Omental fat pad (tissue), 4 donors: Measurements from ENCODE around the gene TROAP. TPM values are rescaled to one million over a fixed set of nuclear protein-coding genes. Genes with fewer than 3 reads are reported as not detected.

ENCODE experiments used
- ATAC-seq: fragments of 150-250 bp; one replicate; pipeline ENCODE4 v1.9.1; 2016; ENCODE audit warnings: mild to moderate bottlenecking, moderate library complexity; ENCODE audit not compliant: low FRiP score
- DNase-seq: peaks from one replicate; pipeline ENCODE4 v3.0.0-alpha.2; 2019; ENCODE audit warnings: low spot score
- CTCF ChIP-seq, 3 donors: fragments of 450-650 bp; IDR thresholded peaks; one replicate each; pipeline ENCODE4 v1.5.1; 2016 to 2017; ENCODE audit warnings: antibody characterized with exemption in 3 of 3, mild to moderate bottlenecking in 3 of 3, moderate library complexity in 2 of 3
- total RNA-seq, 4 donors: library from RNA; depleted of rRNA; stranded (reverse); fragments of >200 nt; gene quantifications; one replicate each; pipeline ENCODE4 v1.1.0, GENCODE V29; 2016

The TROAP gene
- total RNA-seq, 4 donors from 2014 or later, result 0.37 to 1.6 TPM; not detected in 2

DNA sequence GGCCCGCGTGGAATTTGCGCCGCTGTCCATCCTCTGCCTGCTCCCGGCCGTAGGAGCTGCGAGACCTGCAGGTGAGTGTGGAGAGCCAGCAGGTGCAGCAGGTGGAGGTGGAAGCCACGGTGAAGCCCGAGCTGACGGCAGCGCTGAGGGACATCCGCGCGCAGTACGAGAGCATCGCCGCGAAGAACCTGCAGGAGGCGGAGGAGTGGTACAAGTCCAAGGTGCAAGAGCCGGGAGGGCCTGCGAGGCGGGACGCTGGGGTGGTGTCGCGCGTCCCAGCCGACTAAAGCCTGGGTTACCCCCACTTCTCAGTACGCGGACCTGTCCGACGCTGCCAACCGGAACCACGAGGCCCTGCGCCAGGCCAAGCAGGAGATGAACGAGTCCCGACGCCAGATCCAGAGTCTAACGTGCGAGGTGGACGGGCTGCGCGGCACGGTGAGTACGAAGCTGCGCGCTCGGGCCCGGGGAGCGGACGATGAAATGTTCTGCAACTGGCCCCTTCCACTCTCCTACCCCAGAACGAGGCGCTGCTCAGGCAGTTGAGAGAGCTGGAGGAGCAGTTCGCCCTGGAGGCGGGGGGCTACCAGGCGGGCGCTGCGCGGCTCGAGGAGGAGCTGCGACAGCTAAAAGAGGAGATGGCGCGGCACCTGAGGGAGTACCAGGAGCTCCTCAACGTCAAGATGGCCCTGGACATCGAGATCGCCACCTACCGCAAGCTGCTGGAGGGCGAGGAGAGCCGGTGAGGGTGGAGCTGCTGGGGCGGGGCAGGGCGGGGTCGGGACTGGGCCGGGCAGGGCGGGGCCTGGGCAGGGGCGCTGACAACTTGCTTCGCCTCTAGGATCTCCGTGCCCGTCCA lies 26.0 kb upstream of the TROAP start:
- ATAC-seq (no peak), DNase-seq (no peak)
- TF ChIP-seq CTCF (IDR thresholded peaks at IDR 0.05), result no peak

DNA sequence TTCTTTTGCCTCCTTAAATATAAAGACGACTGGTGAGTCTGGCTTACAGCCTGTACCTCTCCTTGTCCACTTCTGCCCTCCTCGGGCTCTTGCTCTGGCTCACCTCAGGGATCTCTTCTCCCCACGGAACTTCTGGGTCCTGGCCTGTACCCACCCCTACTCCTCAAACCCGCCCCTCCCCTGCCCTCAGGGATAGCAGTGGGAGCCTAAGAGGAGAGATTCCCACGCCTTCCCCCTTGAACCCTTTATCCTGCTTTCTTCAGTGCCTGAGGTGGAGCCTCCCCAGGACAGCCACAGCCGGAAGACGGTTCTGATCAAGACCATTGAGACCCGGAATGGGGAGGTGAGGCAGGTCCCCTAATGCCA lies 25.4 kb upstream of the TROAP start:
- no peak for TF ChIP-seq CTCF (IDR thresholded peaks at IDR 0.05)
- DNase-seq (no peak), ATAC-seq (no peak)

GRCh38 chr12:49298160-49298559 lies 24.9 kb upstream of the TROAP start:
- ATAC-seq (no peak), DNase-seq (no peak)
- TF ChIP-seq CTCF (IDR thresholded peaks at IDR 0.05), result no peak

DNA sequence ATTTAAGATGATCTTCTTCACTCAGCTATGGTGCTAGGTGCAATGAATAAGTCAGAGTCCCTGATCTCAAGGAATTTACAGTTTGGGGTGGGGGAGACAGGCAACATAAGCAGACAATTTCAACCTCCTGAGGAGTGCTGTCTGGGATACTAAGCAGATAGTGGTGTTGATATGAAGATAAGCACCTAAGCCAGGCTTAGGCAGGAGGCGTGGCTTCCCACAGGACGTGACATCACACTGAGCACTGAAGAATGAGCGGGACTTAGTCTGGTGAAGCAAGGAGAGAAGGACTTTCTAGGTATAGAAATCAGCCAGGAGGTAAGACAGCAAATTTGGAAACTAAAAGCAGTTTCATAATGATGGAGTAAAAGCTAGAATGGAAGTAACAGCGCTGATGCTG lies 21.3 kb upstream of the TROAP start:
- DNase-seq (no peak), ATAC-seq (no peak)
- no peak for TF ChIP-seq CTCF (IDR thresholded peaks at IDR 0.05)

DNA sequence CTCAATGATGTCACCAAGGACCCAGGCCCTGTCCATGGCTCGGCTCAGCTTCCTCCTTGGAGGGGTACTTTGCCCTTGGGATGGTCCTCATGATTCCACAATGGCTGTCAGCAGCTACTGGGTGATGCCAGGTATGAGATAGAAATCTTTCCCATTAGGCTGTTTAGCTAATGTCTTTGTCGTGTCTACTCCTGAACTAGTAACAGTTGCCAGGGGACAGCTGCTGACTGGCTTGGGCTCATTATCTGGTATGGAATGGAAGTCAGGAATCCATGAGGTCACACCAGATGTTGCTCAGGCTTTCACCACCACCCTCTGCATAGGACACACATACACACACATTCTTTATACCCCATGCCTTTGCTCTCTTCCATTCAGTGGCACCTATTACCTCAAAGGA lies 18.9 kb upstream of the TROAP start:
- TF ChIP-seq CTCF (IDR thresholded peaks at IDR 0.05), result no peak
- ATAC-seq, result no peak
- DNase-seq, result no peak

DNA sequence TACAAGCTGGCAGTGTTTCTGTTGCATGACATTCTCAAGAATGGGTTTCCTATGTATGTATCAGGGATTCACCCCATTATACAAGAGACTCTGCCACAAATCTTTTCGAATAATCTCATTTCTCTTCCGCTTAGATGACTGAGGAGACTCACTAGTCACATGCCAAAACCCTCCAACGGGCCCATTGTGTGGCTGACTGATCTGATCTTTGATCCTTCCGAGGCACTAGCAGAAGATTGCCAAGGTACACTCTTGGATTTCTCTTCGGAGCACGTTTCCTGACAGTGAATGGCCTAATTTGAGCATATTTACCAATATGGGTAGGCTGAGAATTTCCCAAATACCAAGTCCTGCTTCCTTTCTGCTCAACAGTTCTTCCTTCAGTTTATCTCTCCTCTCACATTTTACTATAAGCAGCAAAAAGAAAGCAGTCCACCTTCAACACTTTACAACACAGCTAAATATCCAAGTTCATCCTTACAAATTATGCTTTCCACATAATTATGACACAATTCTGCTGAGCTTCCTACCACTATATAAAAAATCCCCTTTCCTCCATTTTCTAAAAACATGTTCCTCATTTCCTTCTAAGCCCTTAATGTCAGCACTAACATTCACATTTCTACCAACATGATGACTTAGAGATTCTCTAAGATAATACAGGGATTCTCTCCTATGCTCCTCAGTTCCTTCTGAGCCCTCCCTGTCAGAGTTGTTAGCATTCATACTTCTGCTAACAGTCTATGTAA lies 17.1 kb upstream of the TROAP start:
- no peak for DNase-seq
- no peak for TF ChIP-seq CTCF (IDR thresholded peaks at IDR 0.05)
- ATAC-seq, result no peak
